Fibroblast of the aortic adventitia (primary cell): ENCODE results near the gene TOLLIP. TPM values are rescaled to one million over a fixed set of nuclear protein-coding genes. Genes with fewer than 3 reads are reported as not detected.
A peak's percentile ranks its signal among the peaks of the same experiment; 100 is the strongest.

ENCODE experiments used
- DNase-seq: peaks from one replicate; pipeline ENCODE4 v3.0.0-alpha.2; 2010; ENCODE audit warnings: low read depth
- H3K4me3 ChIP-seq: 2 replicates; pipeline ENCODE4 v1.5.1; 2011; ENCODE audit warnings: low read depth, mild to moderate bottlenecking, control low read depth, low read length, moderate library complexity
- total RNA-seq: library from RNA; depleted of rRNA; stranded (reverse); fragments of >200 nt; gene quantifications from 2 replicates; pipeline ENCODE4 v1.2.3, GENCODE V29; 2012; ENCODE audit warnings: low replicate concordance
- TF ChIP-seq, protein P1 (sequence below): IDR thresholded peaks from 2 replicates; pipeline ENCODE4 v1.5.1; 2011; ENCODE audit warnings: mild to moderate bottlenecking, low read length, control low read depth, inconsistent platforms; ENCODE audit not compliant: insufficient read depth

Gene TOLLIP
- total RNA-seq, 1 donor, result 25.4 TPM

GRCh38 chr11:1262172-1263006 lies 47.0 kb downstream of the TOLLIP start:
- DNase-seq, result peak; percentile 73
- H3K4me3 ChIP-seq, result peak overlapping the region; percentile 57
- TF ChIP-seq, protein P1, sequence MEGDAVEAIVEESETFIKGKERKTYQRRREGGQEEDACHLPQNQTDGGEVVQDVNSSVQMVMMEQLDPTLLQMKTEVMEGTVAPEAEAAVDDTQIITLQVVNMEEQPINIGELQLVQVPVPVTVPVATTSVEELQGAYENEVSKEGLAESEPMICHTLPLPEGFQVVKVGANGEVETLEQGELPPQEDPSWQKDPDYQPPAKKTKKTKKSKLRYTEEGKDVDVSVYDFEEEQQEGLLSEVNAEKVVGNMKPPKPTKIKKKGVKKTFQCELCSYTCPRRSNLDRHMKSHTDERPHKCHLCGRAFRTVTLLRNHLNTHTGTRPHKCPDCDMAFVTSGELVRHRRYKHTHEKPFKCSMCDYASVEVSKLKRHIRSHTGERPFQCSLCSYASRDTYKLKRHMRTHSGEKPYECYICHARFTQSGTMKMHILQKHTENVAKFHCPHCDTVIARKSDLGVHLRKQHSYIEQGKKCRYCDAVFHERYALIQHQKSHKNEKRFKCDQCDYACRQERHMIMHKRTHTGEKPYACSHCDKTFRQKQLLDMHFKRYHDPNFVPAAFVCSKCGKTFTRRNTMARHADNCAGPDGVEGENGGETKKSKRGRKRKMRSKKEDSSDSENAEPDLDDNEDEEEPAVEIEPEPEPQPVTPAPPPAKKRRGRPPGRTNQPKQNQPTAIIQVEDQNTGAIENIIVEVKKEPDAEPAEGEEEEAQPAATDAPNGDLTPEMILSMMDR, result no peak

DNA sequence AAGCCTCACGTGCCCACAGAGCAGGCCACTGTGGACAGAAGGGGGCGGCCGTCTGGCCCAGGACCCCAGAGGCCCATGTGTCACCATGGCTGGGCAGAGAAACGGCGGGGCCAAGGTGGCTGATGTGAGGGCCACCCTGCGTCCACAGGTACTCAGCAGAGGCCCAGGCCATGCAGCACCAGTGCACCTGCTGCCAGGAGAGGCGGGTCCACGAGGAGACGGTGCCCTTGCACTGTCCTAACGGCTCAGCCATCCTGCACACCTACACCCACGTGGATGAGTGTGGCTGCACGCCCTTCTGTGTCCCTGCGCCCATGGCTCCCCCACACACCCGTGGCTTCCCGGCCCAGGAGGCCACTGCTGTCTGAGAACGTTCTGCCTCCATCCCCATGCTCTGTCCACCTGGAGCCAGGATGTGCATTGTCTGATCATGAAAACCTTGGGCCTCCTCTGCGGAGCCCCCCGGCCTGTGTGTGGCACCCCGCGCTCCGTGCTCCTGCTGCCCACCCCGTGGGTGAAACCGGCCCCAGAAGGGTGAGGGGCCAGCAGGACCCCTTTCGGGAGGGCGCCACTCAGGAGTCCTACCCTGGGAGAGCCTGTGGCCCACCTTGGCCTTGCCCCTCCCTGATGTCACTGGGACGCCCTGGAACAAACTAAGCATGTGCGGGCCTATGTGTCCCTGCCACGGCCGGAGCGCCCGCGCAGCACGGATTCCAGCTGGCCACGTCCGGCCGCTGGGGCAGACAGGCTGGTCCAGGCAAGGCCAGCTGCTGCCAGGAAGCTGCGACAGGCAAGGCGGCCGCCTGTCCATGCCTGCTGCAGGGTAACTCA lies 48.0 kb downstream of the TOLLIP start:
- H3K4me3 ChIP-seq, result no peak overlapping the region
- TF ChIP-seq, protein P1, result no peak
- DNase-seq, result no peak

- TF ChIP-seq, protein P1, result no peak
- H3K4me3 ChIP-seq, result no peak overlapping the region
- no peak for DNase-seq
Observed at GRCh38 chr11:1260620-1261019, 48.8 kb downstream of the TOLLIP start.

- TF ChIP-seq, protein P1, result no peak
- DNase-seq, result no peak
- H3K4me3 ChIP-seq, result no peak overlapping the region
Observed at GRCh38 chr11:1260023-1260501, 49.4 kb downstream of the TOLLIP start.

- no peak for DNase-seq
- no peak overlapping the region for H3K4me3 ChIP-seq
- TF ChIP-seq, protein P1, result no peak
Observed at GRCh38 chr11:1259561-1259960, 49.9 kb downstream of the TOLLIP start.

- TF ChIP-seq, protein P1, result no peak
- DNase-seq, result no peak
- H3K4me3 ChIP-seq, result no peak overlapping the region
Observed at GRCh38 chr11:1259076-1259461, 50.4 kb downstream of the TOLLIP start.
